NCI-H2196 treated with DMSO at 0.1 percent for 48 hours (cell line): ENCODE measurements around the gene YIPF1.
"Not testable (repeated sequence)": the region's sequence is repeated elsewhere in the genome, so short reads cannot be mapped to it uniquely, and the experiment has no call there.

ENCODE experiments used
- DNase-seq: peaks from one replicate; lab custom pipeline; 2025; ENCODE audit not compliant: unreplicated experiment; lab: John Stamatoyannopoulos, UW

Gene YIPF1

DNA sequence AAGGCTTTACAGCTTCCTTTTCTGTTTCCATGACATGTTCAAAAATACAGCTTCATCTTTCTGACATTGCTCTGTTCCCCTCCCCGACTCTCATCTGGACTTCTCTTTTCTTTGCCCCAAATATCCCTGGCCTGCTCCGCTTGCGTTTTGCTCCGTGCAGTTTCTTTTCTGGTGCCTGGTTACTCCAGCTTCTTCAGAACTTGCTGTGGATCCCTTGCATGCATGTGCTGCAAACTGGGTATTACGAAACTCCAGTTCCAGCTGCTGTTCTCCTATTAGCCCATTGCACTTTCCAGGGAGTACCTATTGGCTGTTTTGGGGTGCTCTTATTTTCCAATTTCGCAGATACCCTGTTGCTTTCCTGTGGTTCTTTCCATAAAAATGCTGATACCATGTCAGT lies 41.6 kb downstream of the YIPF1 start:
- DNase-seq: no peak

DNA sequence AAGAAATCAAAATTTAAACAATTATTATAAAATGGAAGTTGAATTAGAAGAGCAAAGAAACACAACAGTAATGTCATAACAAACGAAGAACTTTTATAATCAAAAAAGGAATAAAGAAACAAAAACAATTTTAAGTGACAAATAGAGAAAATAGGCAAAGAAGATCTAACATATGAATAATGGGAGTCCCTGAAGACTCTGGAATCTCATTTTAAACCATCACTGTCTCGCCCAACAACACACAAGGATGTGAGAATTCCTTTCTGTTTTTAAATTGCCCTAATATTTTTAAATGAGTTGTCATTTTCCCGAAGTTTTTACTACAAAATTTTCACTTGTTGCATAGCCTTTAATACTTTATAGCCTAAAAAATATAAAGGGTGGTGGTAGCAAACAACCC lies 47.2 kb downstream of the YIPF1 start:
- DNase-seq: no peak

DNA sequence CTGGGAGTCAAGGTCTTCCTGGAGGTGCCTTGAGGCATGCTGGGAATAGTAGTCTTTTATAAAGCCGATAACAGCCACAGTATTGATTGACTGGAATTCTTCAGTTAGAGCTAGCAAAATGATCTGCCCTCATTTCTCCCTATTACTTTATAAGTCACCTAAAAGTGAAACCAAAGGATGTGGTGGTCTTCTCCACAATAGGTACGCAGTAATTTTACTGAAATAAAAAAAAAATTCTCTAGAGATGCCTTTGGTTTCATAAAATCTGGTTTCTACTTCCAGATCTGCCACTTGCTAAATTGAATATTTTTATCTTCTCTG lies 51.0 kb downstream of the YIPF1 start:
- no peak for DNase-seq

DNA sequence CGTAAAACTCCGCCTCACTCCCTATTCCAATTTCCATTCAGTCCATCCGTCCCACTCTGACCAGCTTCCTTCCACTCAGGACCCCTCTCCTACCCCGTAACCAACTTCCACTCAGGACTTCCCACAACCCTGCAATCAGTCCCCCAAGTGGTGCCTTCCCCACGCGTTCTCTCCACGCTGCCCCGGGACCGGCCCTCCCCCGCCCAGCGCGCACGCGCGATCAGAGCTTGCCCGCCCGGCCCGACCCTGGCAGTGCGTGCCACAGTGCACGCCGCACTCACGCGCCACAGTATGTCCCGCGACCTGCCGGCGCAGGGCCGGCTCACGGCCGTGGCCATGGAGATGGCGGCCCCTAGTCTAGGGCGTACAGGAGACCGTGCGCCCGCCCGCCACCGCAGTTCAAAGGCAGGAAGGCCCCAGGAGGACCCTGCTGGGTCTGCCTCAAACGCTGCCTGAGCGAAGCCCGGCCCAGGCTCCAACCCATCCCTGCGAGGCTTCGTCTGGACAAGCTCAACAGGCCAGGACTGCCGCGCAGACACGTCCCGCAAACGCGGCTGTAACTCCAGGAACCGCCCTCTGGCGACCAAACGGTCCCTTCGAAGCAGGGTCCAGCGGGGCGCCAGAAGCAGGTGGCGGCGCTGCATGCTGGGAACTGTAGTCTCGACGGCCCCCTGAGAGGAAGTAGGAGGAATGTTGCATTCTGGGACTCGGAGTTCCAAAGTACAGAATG lies 51.5 kb downstream of the YIPF1 start, which contains the start of gene NDC1:
TSS of gene NDC1 (minus strand) at position 373 of the 730 bp plus-strand sequence. CDS start at position 338, 35 bp downstream.
- peak; percentile 94 for DNase-seq

DNA sequence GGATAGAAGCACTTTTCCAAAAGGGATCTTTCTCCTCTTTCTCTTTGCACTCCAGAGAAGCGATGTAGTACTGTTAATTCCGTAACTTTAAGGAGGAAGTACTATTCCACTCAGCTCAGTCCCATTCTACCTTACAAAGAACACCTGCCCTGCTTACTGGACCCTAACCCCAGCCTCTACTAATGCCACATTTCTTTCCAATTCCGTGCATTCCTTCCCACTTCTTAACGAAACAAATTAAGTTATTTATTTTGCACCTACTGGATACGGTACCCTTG lies 52.0 kb downstream of the YIPF1 start:
- DNase-seq: no peak

DNA sequence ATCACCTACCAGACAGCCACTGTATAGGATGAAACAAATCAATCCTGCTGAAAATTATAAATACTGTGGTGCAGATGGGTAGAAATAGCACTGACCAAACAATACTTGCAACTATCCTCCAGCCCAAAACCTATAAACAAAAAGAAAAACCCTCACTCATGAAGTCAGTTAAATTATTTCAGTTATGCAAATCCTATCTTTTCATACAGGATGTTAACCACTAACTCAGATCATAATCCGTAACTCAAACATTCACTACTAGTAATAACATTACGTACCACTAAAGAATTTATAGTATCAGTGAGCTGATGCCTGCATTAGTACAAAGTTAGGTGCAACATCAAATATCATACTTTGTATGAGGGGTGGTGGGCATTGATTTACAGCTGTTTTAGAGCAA lies 54.1 kb downstream of the YIPF1 start:
- DNase-seq: no peak

DNA sequence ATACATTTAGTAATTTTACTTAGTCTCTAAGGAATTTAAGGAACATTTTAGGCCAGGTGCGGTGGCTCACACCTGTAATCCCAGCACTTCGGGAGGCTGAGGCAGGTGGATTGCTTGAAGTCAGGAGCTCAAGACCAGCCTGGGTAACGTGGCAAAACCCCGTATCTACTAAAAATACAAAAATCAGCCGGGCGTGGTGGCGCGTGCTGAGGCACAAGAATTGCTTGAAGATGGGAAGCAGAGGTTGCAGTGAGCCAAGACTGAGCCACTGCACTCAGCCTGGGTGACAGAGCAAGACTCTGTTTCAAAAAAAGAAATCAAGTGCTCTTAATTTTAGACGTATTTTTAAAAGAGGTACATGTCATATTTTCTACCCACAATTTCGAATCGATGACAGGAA lies 54.8 kb downstream of the YIPF1 start:
- DNase-seq: no peak

DNA sequence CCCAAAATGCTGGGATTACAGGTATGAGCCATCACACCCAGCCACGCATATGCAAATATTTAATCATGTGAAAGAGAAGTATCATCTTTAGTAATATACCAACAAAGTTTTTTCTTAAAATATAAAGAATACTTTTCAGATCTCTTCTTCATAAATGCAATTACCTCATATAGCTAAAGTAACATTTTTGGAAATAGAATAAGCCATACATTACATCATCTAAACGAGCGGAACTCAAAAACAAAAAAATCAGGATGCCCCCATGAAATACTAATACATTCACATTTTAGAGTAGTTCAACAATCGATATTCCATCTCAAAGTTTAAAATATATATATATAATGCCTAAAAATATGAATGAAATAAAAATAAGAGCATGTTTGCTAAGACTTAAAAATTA lies 56.2 kb downstream of the YIPF1 start:
- DNase-seq: no peak

DNA sequence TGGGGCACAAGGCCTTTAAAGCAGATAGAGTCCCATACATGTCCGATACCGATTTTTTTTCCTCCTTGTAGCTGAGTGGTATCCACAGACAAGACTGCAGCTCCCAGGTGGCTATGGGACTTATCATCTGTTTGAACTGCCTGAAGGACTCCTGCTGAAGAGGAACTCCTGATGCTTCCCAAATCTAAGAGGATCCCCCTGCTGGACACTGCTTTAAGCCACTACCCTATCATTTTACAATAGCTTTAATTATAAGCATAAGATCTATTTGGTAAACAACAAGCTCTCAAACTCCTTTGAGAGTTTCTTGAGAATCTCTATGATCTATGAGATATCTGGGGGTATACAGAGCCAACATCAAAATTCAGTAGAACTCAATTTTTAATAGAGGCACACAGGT lies 63.2 kb downstream of the YIPF1 start:
- no peak for DNase-seq

DNA sequence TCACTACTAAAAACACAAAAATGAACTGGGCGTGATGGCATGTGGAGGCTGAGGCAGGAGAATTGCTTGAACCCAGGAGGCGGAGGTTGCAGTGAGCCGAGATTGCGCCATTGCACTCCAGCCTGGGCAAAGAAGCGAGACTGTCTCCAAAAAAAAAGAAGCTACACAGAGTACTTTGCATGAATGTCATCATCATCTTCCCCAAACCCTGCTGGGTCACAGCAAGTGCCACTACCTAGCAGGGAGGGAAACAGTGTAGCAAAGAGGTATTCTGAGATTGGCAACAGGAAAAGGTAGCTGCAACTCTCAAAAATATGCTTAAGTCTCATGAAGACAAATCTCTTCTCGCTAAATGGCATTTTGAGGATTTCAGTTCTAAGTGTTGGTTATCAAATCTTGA lies 64.3 kb downstream of the YIPF1 start:
- DNase-seq: no peak

DNA sequence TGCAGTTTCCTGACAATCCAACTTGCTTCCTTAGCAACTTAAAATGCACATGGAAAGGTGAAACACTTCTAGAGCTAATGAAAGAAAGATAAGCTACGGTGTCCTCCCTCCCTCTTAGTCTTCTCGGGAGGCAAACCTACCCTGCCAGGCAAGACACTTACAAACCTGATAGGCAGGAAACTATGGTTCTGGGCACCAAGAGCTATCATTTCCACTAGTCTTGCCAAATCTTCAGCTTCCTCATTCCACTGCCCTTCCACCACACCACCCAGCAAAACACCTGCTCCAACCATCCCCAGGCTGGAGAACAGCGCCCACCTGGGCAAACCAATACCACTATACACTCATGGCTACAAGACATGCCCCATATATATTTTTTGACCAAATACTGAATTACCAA lies 66.7 kb downstream of the YIPF1 start:
- DNase-seq: no peak

DNA sequence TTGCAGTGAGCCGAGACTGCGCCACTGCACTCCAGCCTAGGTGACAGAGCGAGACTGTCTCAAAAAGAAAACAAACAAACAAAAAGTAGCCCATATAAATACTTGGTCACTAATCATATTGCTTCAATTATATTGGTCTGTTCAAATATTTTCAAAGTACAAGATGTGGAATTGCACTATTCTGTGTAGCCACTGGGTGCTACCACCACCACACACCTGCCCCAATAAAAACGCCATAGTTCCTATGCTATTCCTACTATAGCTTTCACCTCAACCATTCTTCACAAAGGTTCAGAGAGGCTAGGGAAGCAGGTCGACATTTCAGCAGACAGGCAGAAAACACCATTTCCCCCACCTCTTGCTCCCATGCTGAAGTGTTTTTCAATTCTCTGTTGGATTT lies 68.2 kb downstream of the YIPF1 start:
- DNase-seq: no peak

DNA sequence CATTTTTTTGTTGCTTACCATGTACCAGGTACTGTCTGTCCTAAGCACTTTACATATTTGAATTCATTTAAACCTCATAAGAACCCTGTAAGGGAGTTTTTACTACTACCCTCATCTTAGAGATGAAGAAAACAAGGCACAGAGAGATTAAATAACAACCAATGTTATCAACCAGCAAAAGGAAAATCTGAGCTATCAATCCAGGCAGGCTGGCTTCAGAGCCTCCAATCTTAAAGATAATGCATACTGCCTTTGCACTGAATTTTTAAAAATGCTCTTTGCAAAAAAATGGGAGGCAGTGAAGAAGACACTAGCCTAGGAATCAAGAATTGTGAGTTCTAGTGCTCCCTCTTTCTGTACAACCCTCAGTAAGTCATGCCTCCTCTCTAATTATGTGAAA lies 70.2 kb downstream of the YIPF1 start:
- DNase-seq: no peak

DNA sequence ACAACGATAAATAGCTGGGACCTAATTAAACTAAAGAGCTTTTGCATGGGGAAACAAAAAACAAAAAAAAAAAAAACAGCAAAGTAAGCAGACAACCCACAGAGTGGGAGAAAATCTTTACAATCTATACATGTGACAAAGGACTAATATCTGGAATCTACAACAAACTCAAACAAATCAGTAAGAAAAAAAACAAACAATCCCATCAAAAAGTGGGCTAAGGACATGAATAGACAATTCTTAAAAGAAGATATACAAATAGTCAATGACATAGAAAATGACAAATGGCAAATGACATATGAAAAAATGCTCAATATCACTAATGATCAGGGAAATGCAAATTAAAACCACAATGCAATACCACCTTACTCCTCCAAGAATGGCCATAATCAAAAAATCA lies 73.0 kb downstream of the YIPF1 start:
- DNase-seq: not testable (repeated sequence)

DNA sequence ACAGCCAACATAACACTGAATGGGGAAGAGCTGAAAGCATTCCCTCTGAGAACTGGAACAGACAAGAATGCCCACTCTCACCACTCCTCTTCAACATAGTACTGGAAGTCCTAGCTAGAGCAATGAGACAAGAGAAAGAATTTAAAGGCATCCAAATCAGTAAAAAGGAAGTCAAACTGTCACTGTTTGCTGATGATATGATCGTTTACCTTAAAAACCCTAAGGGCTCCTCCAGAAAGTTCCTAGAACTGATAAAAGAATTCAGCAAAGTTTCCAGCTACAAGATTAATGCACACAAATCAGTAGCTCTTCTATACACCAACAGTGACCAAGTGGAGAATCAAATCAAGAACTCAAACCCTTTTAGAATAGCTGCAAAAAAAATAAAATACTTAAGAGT lies 74.1 kb downstream of the YIPF1 start:
- DNase-seq: not testable (repeated sequence)

DNA sequence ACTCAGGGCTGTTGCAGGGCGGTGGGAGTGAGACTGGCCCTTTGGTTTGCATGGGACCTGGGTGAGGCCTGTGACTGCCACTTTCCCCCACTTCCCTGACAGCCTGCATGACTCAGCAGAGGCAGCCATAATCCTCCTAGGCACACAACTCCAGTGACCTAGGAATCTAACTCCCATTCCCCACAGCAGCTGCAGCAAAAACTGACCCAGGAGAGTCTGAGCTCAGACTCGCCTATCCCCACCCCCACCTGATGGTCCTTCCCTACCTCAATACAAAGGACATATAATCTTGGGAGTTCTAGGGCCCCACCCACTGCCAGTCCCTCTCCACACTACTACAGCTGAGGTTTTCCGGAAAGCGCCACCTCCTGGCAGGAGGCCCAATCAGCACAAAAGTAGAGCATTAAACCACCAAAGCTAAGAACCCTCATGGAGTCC lies 78.2 kb downstream of the YIPF1 start:
- DNase-seq: no peak

DNA sequence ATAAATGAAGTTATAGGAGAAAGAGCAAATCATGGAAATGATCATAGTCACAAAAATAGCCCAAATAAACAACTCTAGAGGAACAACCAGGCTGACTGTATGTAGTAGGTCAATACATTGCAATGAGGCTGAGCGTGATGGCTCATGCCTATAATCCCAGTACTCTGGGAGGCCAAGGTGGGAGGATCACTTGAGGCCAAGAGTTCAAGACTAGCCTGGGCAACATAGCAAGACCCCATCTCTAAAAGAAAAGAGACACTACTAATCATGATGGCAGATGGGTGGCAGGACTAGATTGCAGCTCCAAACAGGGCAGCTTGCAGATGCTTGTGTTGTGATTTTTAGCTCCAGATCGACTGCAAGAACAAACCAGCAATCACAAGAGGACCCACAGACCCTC lies 79.1 kb downstream of the YIPF1 start:
- DNase-seq: no peak

DNA sequence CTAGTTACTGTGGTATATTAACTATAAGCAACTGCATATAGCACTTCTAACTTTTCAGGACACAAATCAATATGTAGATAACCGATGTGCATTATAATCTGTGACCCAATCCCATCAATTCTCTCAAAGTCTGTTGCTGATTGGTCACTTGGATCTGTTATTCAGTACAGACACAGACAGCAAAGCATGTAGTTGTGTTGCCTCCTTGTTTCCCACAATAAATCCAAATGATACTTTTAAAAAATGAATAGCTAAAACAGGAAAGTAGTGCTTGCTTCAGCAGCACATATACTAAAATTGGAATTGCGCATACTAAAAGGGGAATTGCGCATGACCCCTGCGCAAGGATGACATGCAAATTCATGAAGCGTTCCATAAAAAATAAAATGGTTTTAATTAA lies 79.6 kb downstream of the YIPF1 start:
- no peak for DNase-seq

DNA sequence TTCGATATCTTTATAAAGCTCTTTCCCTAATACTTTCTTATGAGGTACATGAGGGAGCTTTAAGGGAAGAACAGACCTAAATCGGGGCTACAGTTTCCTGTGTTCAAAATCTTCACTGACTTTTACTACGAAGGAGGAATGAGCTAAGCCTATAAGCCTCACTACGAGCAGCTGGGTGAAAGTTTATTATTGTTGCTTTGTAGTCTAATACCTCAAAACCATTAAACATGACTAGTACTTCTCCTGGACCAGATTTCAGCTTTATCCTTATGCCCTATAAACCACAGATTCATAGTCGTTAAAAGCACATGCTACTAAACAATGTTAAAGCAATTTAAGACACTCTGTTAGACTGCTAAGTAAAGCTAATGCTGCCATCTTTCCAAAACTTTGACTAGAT lies 81.7 kb downstream of the YIPF1 start:
- no peak for DNase-seq

DNA sequence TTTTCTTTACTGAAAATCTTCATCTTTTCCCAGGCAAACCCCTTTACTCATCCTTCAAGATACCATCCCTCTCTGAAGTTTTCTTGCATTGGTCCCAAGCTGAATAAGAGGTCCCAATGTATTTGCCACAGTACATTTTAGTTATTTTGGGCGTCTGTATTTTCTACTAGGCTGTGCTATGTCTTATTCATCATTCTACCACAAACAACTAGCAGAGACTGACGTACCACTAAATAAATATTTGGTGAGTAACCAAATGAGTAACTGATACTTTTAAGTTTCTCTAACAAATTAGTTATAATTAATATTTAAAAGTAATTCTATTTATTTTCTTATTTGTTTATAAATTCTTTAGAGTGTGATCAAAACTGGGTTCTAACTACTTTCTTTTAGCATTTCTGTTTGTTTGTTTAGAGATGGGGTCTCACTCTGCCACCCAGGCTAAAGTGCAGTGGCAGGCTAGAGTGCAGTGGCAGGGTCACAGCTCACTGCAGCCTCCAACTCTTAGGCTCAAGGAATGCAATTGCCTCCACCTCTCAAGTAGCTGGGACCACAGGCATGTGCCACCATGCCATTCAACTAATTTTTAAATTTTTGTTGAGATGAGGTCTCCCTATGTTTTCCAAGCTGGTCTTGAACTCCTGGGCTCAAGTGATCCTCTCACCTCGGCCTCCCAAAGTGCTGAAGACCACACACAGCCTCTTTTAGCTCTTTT lies 84.6 kb downstream of the YIPF1 start:
- no peak for DNase-seq

DNA sequence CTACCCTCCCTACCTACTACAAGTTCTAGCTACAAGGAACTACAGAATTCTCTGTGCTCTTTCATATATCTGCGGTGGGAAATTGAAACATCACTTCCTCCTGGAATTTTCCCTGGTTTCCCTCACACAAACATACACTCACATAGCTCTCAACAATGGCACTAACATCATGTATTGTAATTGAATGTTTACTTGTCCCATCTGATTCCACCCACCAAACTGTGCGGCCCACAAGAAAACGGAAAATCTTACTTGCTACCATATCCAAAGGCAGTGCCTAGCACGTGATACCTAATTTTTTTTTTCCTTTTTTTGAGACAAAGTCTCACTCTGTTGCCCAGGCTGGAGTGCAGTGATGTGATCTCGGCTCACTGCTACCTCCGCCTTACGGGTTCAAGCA lies 85.4 kb downstream of the YIPF1 start:
- no peak for DNase-seq
